SH-SY5Y (cell line): ENCODE results near the gene TACC2.

ENCODE experiments used
- GATA2 ChIP-seq: IDR thresholded peaks from 2 replicates; pipeline ENCODE4 v1.6.1; 2011; ENCODE audit warnings: mild to moderate bottlenecking, low read depth, low read length
- GATA3 ChIP-seq: IDR thresholded peaks from 2 replicates; pipeline ENCODE4 v1.6.1; 2011; ENCODE audit warnings: low read depth, mild to moderate bottlenecking, low read length, moderate library complexity

TACC2 gene

DNA sequence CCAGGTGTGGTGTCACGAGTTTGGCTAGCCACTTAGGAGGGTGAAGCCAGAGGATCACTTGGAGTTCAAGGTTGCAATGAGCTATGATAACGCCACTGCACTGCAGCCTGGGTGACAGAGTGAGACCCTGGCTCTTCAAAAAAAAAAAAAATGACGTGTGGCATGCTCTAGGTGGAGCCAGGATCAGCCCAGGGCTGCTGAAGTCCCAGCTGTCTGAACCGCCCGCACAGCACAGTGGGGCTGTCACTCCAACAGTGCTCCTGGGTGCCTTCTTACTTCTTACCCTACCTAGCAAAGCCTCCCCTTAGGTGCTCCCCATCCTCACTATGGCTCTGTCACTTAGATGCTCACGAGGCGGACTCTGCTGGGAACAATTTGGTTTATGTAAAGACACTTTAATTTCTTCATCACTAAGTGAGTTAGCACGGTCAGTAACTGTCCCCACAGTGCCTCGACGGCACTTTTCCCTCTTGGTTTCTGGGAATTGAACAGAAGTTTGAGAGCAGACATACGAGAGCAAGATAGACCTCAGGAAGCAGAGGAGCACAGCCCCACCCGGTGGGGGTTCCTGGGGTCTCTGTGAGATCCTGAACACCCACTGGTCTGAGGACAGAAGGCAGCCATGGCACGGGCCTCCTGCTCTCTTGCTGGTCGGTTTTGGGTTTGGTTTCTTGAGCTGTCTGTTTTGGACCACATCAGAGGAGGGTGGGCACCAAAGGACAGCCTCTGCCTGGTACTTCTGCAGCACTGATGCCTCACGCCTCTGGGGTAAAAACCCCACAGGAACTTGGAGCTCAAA lies 215.9 kb downstream of the TACC2 start:
- no peak for TF ChIP-seq GATA3

DNA sequence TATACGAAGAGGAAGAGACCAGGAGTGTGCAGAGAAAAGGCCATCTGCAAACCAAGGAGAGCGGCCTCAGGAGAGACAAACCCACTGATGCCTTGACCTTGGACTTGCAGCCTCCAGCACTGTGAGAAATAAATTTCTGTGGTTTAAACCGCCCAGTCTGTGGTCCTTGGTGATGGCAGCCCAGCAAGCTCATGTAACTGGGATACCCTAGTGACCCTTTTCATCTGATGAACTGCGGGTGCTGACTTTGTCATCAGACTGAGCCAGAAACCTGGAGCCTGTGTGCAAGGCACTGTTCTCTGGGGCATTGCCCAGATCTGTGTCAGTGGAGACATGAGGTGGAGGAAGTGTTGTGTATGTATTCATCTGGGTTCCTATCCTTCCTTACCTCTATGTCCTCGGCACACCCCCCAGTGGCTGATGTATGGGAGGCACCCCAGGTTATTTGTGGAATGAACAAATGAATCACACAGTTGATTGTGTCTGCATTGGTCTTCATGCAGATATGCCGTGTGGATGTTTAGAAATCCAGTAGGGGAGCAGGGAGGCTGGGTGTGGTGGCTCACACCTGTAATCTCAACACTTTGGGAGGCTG lies 217.6 kb downstream of the TACC2 start:
- TF ChIP-seq GATA2 (no peak), GATA3 (no peak)

DNA sequence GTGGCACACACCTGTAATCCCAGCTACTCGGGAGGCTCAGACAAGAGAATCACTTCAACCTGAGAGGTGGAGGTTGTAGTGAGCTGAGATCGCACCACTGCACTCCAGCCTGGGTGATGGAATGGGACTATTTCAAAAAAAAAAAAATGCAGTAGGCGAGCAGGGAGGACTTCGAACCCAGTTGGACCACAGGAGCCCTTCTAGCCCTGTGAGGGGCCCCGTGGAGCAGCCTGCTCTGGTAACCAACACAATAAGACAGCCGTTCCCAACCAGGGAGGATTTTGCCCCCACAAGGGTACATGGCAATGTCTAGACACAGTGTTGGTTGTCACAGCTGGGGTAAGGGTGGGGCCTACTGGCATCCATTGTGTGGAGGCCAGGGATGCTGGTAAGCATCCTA lies 218.2 kb downstream of the TACC2 start:
- TF ChIP-seq GATA3 (no peak), GATA2 (no peak)

GRCh38 chr10:122207596-122207995 lies 218.6 kb downstream of the TACC2 start:
- TF ChIP-seq GATA2 (no peak), GATA3 (no peak)

DNA sequence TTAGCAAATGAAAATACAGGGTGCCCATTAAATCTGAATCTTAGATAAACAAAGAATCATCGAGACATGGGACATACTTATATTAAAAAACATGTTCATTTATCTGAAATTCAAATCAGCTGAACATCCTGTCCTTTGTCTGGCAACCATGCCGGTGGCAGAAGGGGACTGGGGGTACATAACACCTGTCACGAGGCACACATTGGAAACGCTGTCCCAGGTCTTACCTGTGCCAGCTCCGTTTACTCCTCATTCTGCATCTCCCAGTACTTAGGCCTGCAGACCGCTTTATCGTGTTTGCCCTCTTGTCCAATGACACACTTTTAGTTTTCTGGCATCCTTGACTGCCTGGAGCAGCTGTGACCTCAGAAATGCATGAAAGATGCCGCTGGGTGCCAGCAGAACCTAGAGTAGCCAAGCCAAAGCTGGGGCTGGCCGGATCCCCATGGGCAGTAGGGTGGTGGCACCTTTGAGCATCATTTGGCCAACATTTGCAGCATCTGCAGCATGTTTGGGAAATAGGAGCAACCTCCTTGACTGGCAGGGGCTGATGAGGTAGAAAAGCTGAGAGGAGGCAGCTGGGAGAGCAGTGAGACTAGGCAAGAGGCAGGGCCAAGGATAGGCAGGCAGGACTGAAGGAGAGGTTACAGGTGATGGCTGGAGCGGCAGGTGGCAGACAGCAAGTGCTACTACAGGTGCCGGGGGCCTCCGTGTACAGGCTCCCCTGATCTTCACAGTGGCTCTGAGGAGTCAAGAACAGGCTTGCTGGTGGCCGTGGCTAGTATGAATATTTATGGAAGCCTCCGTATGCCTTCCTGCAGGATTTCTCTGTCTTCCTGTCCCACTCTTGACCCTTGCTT lies 219.8 kb downstream of the TACC2 start:
- no peak for TF ChIP-seq GATA3
- no peak for TF ChIP-seq GATA2

- TF ChIP-seq GATA2 (no peak), GATA3 (no peak)
Observed at GRCh38 chr10:122210481-122211265, 221.7 kb downstream of the TACC2 start.

DNA sequence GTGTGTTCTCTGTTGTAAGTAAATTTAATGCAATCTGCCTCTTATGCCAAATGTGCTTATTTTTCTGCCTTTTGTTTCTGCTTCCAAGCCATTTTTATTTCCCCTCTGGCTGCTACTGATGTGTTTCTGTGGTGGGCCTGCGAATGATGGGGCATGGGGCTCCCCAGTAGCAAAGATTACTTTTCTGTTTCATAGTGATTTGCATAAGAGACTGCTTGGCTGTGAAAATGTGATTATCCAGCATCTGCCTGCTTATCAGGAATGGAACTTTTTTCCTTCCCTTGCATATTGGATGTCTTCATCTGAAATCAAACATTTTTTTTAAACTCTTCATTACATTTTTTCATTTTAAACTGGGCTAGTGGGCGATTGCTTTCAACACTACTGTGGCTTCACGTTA lies 224.4 kb downstream of the TACC2 start:
- TF ChIP-seq GATA2: no peak
- TF ChIP-seq GATA3: no peak

DNA sequence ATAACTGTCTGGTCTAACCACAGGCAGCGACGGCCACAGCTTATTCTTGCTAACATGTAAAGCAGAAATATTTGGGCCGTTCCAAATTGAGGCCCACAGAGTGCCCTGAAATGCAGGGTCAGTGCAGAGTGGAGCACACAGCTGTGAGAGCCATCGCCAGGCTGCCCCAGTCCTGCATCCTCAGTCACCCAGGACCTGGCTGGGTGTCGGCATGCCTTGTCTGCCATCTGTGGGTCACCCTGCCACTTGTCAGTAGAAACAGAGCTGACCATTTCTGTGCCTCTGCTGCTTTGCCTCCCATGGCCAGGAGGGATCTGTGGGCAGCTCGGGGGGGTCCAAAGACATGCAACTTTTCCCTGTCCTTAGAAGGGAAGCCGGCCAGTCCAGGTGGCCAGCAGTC lies 224.8 kb downstream of the TACC2 start:
- TF ChIP-seq GATA3: no peak
- TF ChIP-seq GATA2: no peak

DNA sequence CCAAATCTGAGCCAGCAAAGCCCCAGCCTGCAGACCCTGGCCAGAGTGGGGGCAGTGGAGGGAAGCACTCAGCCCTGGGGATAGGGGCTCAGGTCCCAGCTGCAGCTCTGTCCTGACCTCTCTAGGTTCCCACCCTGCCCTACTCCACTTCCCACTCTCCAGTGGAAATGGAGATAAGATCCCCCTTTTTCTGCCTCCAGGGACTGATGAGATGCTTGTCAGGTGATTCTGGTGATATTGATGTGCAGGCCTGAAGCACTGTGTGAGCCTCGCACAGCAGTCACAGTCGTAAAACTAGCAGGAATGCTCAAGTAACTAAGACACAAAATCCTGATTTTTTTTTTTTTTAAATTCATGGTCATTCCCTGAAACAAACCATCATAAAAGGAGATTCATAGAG lies 227.1 kb downstream of the TACC2 start:
- peak; percentile 85 for TF ChIP-seq GATA2
- peak; percentile 76; the same call in 1 of the 2 replicates for TF ChIP-seq GATA3

- TF ChIP-seq GATA2 (no peak), GATA3 (no peak)
Observed at GRCh38 chr10:122219340-122219739, 230.4 kb downstream of the TACC2 start.

- TF ChIP-seq GATA3 (no peak), GATA2 (no peak)
Observed at GRCh38 chr10:122220736-122221135, 231.8 kb downstream of the TACC2 start.

GRCh38 chr10:122221958-122222357 lies 233.0 kb downstream of the TACC2 start:
- TF ChIP-seq GATA2 (no peak), GATA3 (no peak)

- TF ChIP-seq GATA2: no peak
- no peak for TF ChIP-seq GATA3
Observed at GRCh38 chr10:122222638-122223037, 233.7 kb downstream of the TACC2 start.

DNA sequence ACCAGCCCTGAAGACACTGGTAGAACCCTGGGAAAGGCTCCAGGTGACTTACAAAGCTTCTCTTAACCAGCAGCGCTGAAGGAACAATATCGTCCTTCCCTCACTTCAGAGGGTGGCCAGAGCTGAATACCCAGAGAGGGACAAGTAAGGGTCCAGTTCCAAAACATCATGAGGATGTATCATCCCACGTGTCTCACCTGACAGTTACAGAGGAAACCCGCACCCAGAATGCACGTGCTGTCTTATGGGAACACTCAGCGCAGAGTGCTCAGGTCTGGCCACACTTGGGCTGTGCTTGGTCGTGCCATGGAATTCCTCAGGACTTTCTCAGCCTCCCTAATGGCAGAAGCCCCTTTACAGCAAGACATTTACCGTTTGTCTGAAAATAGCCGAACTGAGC lies 235.2 kb downstream of the TACC2 start:
- no peak for TF ChIP-seq GATA3
- no peak for TF ChIP-seq GATA2

GRCh38 chr10:122225330-122225729 lies 236.4 kb downstream of the TACC2 start:
- TF ChIP-seq GATA2: no peak
- no peak for TF ChIP-seq GATA3
